OCI-LY3 (cell line): ENCODE measurements around the gene GRID1.

Experiments used
- H2AFZ ChIP-seq: fragments of 200-600, 300-600 bp; shearing (Covaris generic); 2 replicates; pipeline ENCODE4 v1.6.0; 2014; ENCODE audit warnings: antibody characterized with exemption, low read depth, low read length
- H3K27ac ChIP-seq: fragments of 200-600, 300-600 bp; sonication (generic); 2 replicates; pipeline ENCODE4 v1.5.1; 2014; ENCODE audit warnings: mild to moderate bottlenecking, low read length, moderate library complexity, mixed read lengths
- H3K27me3 ChIP-seq: fragments of 200-600, 300-600 bp; sonication (generic); 2 replicates; pipeline ENCODE4 v1.6.1; 2014; ENCODE audit warnings: low read depth, low read length, mixed read lengths
- H3K36me3 ChIP-seq: fragments of 200-600, 300-600 bp; sonication (generic); replicated peaks from 2 replicates; pipeline ENCODE3; 2014; ENCODE audit warnings: low read depth, low read length, mixed read lengths
- H3K4me1 ChIP-seq: fragments of 300-600, 200-600 bp; sonication (generic); 2 replicates; pipeline ENCODE4 v1.6.1; 2014; ENCODE audit warnings: low read length, mixed read lengths
- H3K4me2 ChIP-seq: fragments of 200-600, 300-600 bp; sonication (generic); 2 replicates; pipeline ENCODE4 v1.6.1; 2014; ENCODE audit warnings: low read length, mixed read lengths
- H3K4me3 ChIP-seq: fragments of 300-600, 200-600 bp; sonication (generic); 2 replicates; pipeline ENCODE4 v1.5.1; 2014; ENCODE audit warnings: antibody characterized with exemption, mild to moderate bottlenecking, low read length, moderate library complexity
- H3K79me2 ChIP-seq: fragments of 300-600, 200-600 bp; shearing (Covaris generic); 2 replicates; pipeline ENCODE4 v1.6.1; 2014; ENCODE audit warnings: mild to moderate bottlenecking, low read length, mixed read lengths
- H3K9ac ChIP-seq: fragments of 300-600, 200-600 bp; shearing (Covaris generic); 2 replicates; pipeline ENCODE4 v1.6.0; 2014; ENCODE audit warnings: mild to moderate bottlenecking, low read length, moderate library complexity
- H3K9me3 ChIP-seq: fragments of 200-600, 300-600 bp; shearing (Covaris generic); 2 replicates; pipeline ENCODE4 v1.6.1; 2014; ENCODE audit warnings: low read length, mixed read lengths; ENCODE audit not compliant: insufficient read depth
- H4K20me1 ChIP-seq: fragments of 200-600, 300-600 bp; sonication (generic); 2 replicates; pipeline ENCODE4 v1.6.1; 2016; ENCODE audit warnings: low read length, mixed read lengths; ENCODE audit not compliant: insufficient read depth
- EZH2phosphoT487 ChIP-seq: fragments of 200-600 bp; shearing (Covaris generic); IDR thresholded peaks from 2 replicates; pipeline ENCODE4 v1.6.1; 2018; ENCODE audit warnings: antibody characterized with exemption, mixed run types, low read depth
- TF ChIP-seq, protein P1 (sequence below): fragments of 200-600, 300-600 bp; sonication (generic); IDR thresholded peaks from 2 replicates; pipeline ENCODE4 v1.5.1; 2014; ENCODE audit warnings: antibody characterized with exemption, low read length, low read depth

GRID1 gene

DNA sequence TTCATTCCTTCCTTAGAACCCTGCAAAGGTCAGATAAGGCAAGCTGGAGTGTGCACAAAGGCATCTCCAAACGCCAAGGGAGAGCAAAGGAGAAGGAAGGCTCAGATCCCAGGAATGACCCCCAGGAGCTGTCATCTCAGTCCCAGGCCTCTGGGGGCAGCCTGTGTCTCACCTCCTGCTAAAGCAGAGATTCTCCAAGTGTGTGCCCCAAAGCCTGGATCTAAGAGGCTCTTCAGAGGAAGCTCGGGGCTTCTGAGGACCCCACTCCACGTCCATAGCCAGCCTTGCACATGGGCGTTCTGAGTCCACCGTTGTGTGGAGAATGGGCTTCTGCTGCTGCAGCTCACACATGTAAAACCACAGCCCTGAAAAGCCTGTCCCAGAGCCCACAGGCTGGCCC lies 5.1 kb upstream of the GRID1 start:
- H4K20me1 ChIP-seq: no peaks in the 10 kb centered on the region
- no peak overlapping the region for H2AFZ ChIP-seq
- H3K79me2 ChIP-seq: no peaks in the 10 kb centered on the region
- no peaks in the 10 kb centered on the region for H3K27me3 ChIP-seq
- H3K9ac ChIP-seq: no peak overlapping the region
- H3K4me3 ChIP-seq: no peak overlapping the region
- no peak for TF ChIP-seq EZH2phosphoT487
- TF ChIP-seq, protein P1, sequence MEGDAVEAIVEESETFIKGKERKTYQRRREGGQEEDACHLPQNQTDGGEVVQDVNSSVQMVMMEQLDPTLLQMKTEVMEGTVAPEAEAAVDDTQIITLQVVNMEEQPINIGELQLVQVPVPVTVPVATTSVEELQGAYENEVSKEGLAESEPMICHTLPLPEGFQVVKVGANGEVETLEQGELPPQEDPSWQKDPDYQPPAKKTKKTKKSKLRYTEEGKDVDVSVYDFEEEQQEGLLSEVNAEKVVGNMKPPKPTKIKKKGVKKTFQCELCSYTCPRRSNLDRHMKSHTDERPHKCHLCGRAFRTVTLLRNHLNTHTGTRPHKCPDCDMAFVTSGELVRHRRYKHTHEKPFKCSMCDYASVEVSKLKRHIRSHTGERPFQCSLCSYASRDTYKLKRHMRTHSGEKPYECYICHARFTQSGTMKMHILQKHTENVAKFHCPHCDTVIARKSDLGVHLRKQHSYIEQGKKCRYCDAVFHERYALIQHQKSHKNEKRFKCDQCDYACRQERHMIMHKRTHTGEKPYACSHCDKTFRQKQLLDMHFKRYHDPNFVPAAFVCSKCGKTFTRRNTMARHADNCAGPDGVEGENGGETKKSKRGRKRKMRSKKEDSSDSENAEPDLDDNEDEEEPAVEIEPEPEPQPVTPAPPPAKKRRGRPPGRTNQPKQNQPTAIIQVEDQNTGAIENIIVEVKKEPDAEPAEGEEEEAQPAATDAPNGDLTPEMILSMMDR: no peak
- H3K4me1 ChIP-seq: no peaks in the 10 kb centered on the region
- H3K4me2 ChIP-seq: no peak overlapping the region
- no peak overlapping the region for H3K27ac ChIP-seq
- H3K36me3 ChIP-seq: no peaks in the 10 kb centered on the region
- H3K9me3 ChIP-seq: no peaks in the 10 kb centered on the region

- Histone ChIP-seq H3K4me1 (no peaks in the 10 kb centered on the region), H3K4me3 (no peak overlapping the region), H3K79me2 (no peaks in the 10 kb centered on the region), H4K20me1 (no peaks in the 10 kb centered on the region), H3K9ac (no peak overlapping the region), H2AFZ (no peak overlapping the region), H3K27me3 (no peaks in the 10 kb centered on the region), H3K4me2 (no peak overlapping the region), H3K27ac (no peak overlapping the region), H3K36me3 (no peaks in the 10 kb centered on the region), H3K9me3 (no peaks in the 10 kb centered on the region)
- TF ChIP-seq, protein P1: no peak
- no peak for TF ChIP-seq EZH2phosphoT487
These were observed 4.5 kb upstream of the GRID1 start for GRCh38 chr10:86371116-86371515.

- TF ChIP-seq, protein P1: no peak
- H3K36me3 ChIP-seq: no peaks in the 10 kb centered on the region
- H3K9me3 ChIP-seq: no peaks in the 10 kb centered on the region
- H3K27ac ChIP-seq: no peak overlapping the region
- H3K4me2 ChIP-seq: no peak overlapping the region
- H3K27me3 ChIP-seq: no peaks in the 10 kb centered on the region
- H3K79me2 ChIP-seq: no peaks in the 10 kb centered on the region
- H3K4me3 ChIP-seq: no peak overlapping the region
- no peaks in the 10 kb centered on the region for H4K20me1 ChIP-seq
- H3K4me1 ChIP-seq: no peaks in the 10 kb centered on the region
- no peak overlapping the region for H3K9ac ChIP-seq
- H2AFZ ChIP-seq: no peak overlapping the region
These were observed 3.5 kb upstream of the GRID1 start for GRCh38 chr10:86370006-86370585.

- Histone ChIP-seq H3K9ac (no peak overlapping the region), H3K9me3 (no peaks in the 10 kb centered on the region), H3K27ac (no peak overlapping the region), H3K4me1 (no peaks in the 10 kb centered on the region), H3K79me2 (no peaks in the 10 kb centered on the region), H3K36me3 (no peaks in the 10 kb centered on the region), H4K20me1 (no peaks in the 10 kb centered on the region), H3K4me3 (no peak overlapping the region), H3K4me2 (no peak overlapping the region), H3K27me3 (no peaks in the 10 kb centered on the region), H2AFZ (no peak overlapping the region)
- TF ChIP-seq, protein P1: no peak
- no peak for TF ChIP-seq EZH2phosphoT487
These were observed 2.4 kb upstream of the GRID1 start for GRCh38 chr10:86368987-86369386.
